ENCODE data around the gene TPRG1. TPM values are rescaled to one million over a fixed set of nuclear protein-coding genes. Genes with fewer than 3 reads are reported as not detected.

Gene TPRG1
- total and polyA plus RNA-seq, 9 of the 15 experiments (the other 6 are each of a cell fraction or from before 2014, with no cell fraction given): 0.01 TPM; not detected in 8

- no TSS peak for BruUV-seq (replicated peaks)
- Histone ChIP-seq H4K20me1 (replicated peaks; ENCODE audit: control insufficient read depth, insufficient read depth, low read length) (no peaks in the 10 kb centered on the region), H3K9me3 (replicated peaks; ENCODE audit: control insufficient read depth, insufficient read depth, low read depth, low read length) (no peaks in the 10 kb centered on the region), H3K36me3 (ENCODE audit: control insufficient read depth, insufficient read depth, low read length) (no peaks in the 10 kb centered on the region), H3K4me2 (ENCODE audit: insufficient read depth, low read length) (no peak overlapping the region), H2AFZ (ENCODE audit: low read depth, low read length) (no peak overlapping the region), H3K27me3 (ENCODE audit: control insufficient read depth in 2 of 2, insufficient read depth in 2 of 2, low read length in 2 of 2) (no peaks in the 10 kb centered on the region), H3K79me2 (ENCODE audit: control insufficient read depth, insufficient read depth, low read length) (no peaks in the 10 kb centered on the region), H3K9ac (ENCODE audit: insufficient read depth in 1 of 2, low read depth in 2 of 2, low read length in 2 of 2) (no peak overlapping the region), H3K9me1 (ENCODE audit: control insufficient read depth, insufficient read depth, low read length) (no peaks in the 10 kb centered on the region), H3K4me1 (replicated peaks in 1 of 2; ENCODE audit: control insufficient read depth in 2 of 2, insufficient read depth in 2 of 2, low read length in 2 of 2) (no peaks in the 10 kb centered on the region), H3K4me3 (no peak overlapping the region), H3K27ac (ENCODE audit: extremely low read depth, low read depth, low read length) (no peak overlapping the region)
- DNase-seq (ENCODE audit: extremely low read depth in 1 of 4, low spot score in 3 of 4) (no peak), FAIRE-seq (no peak), ATAC-seq (no peak)
- CTCF ChIA-PET (ENCODE audit: low intra/inter-chr PET ratio): no interaction called here
- intact Hi-C loops (cut with micrococcal nuclease) (no loop called here), in situ Hi-C loops (cut with MboI) (no loop called here)
- 13% methylated on average over 4 of the region's 4 CpGs for WGBS (ENCODE audit: insufficient coverage, low coverage, missing lambda C conversion rate)
- POLR2A ChIA-PET: no interaction called here
- no peak for TF ChIP-seq ZNF639 (CRISPR knock-in tag; conservative IDR thresholded peaks at IDR 0.05 in 1 of 2, IDR thresholded peaks at IDR 0.05 in 1 of 2)
- TF ChIP-seq EP400 (IDR thresholded peaks at IDR 0.05): no peak
- TF ChIP-seq FOXA3 (CRISPR knock-in tag; conservative IDR thresholded peaks at IDR 0.05 in 1 of 2, IDR thresholded peaks at IDR 0.05 in 1 of 2): no peak
- no peak for TF ChIP-seq ZNF140 (CRISPR knock-in tag; IDR thresholded peaks at IDR 0.05)
- TF ChIP-seq XRCC3 (IDR thresholded peaks at IDR 0.05): no peak
- no peak for TF ChIP-seq HDAC8 (tag; IDR thresholded peaks at IDR 0.05)
- TF ChIP-seq ELF1 (tag; IDR thresholded peaks at IDR 0.05): no peak
- no peak for TF ChIP-seq SNIP1 (IDR thresholded peaks at IDR 0.05; ENCODE audit: low read depth)
- TF ChIP-seq RBM15 (IDR thresholded peaks at IDR 0.05; ENCODE audit: insufficient read depth, low read length): no peak
- TF ChIP-seq SMAD1 (IDR thresholded peaks at IDR 0.05; ENCODE audit: low read depth, low read length, partially characterized antibody): no peak
- no peak for TF ChIP-seq SIRT6 (IDR thresholded peaks at IDR 0.05; ENCODE audit: low read depth, low read length)
Measured at GRCh38 chr3:189330066-189330465, 158.3 kb downstream of the TPRG1 start.

Data from K562 (cell line).